HG02571 (cell line): ENCODE results near the gene SMARCD1.
"Not testable (repeated sequence)": the region's sequence is repeated elsewhere in the genome, so short reads cannot be mapped to it uniquely, and the experiment has no call there.

Experiments
- ATAC-seq: cut with Tn5 transposase; IDR thresholded peaks from one replicate; pipeline ENCODE4 v1.9.1; 2021; ENCODE audit warnings: mild to moderate bottlenecking, moderate library complexity; ENCODE audit not compliant: unreplicated experiment

The SMARCD1 gene

GRCh38 chr12:50127546-50127945 lies 42.4 kb downstream of the SMARCD1 start:
- ATAC-seq: no peak

- no peak for ATAC-seq
Measured at GRCh38 chr12:50129290-50129689, 44.1 kb downstream of the SMARCD1 start.

GRCh38 chr12:50132505-50133135 lies 47.5 kb downstream of the SMARCD1 start:
- ATAC-seq: no peak

- no peak for ATAC-seq
Measured at GRCh38 chr12:50142993-50143392, 57.9 kb downstream of the SMARCD1 start.

GRCh38 chr12:50145439-50145838 lies 60.3 kb downstream of the SMARCD1 start:
- ATAC-seq: no peak

GRCh38 chr12:50147281-50147680 lies 62.1 kb downstream of the SMARCD1 start:
- no peak for ATAC-seq

- ATAC-seq: not testable (repeated sequence)
Measured at GRCh38 chr12:50148011-50148410, 62.9 kb downstream of the SMARCD1 start.

GRCh38 chr12:50149311-50149710 lies 64.2 kb downstream of the SMARCD1 start:
- no peak for ATAC-seq
